ENCODE results near the gene TMEM91. TPM values are rescaled to one million over a fixed set of nuclear protein-coding genes. Genes with fewer than 3 reads are reported as not detected.

Gene TMEM91
- total and polyA plus RNA-seq, 2 of the 13 experiments (the other 11 are each of a cell fraction or from before 2014, with no cell fraction given) = 6.3 to 10.3 TPM

GRCh38 chr19:41397086-41398049 lies 21.0 kb downstream of the TMEM91 start, which contains the start of the genes BCKDHA and EXOSC5 (continued):
- TF ChIP-seq ARID4A (CRISPR knock-in tag; IDR thresholded peaks at IDR 0.05; ENCODE audit: borderline replicate concordance) (peak; percentile 100), SIN3B (IDR thresholded peaks at IDR 0.05; ENCODE audit: low read length) (peak; percentile 65), ZBTB3 (CRISPR knock-in tag; IDR thresholded peaks at IDR 0.05; ENCODE audit: borderline replicate concordance, low read depth) (no peak), POGK (CRISPR knock-in tag; conservative IDR thresholded peaks at IDR 0.05) (peak; percentile 71; the same call in 1 of the 2 replicates), ZNF543 (CRISPR knock-in tag; IDR thresholded peaks at IDR 0.05) (no peak), KAT2B (IDR thresholded peaks at IDR 0.05; ENCODE audit: borderline replicate concordance, low read depth, low read length) (peak; percentile 55; the same call in 1 of the 2 replicates), ZSCAN31 (CRISPR knock-in tag; IDR thresholded peaks at IDR 0.05; ENCODE audit: low read depth) (peak; percentile 60), KMT2A (CRISPR knock-in tag; IDR thresholded peaks at IDR 0.05) (peak; percentile 58; the same call in 1 of the 2 replicates), ZBTB1 (CRISPR knock-in tag; IDR thresholded peaks at IDR 0.05; ENCODE audit: borderline replicate concordance) (0 out of 2 replicates have a peak, but pooled peaks have one; percentile 78), ZNF770 (CRISPR knock-in tag; IDR thresholded peaks at IDR 0.05) (no peak), KDM1A (CRISPR knock-in tag; IDR thresholded peaks at IDR 0.05) (no peak), ARNT (IDR thresholded peaks at IDR 0.05) (no peak), ZBTB7A (CRISPR knock-in tag; IDR thresholded peaks at IDR 0.05) (no peak), ELF4 (CRISPR knock-in tag; IDR thresholded peaks at IDR 0.05; ENCODE audit: borderline replicate concordance) (peak; percentile 23; the same call in 1 of the 2 replicates), RBM39 (IDR thresholded peaks at IDR 0.05; ENCODE audit: low read depth, low read length, poor library complexity, severe bottlenecking) (no peak)
- TF ChIP-seq, protein P1, sequence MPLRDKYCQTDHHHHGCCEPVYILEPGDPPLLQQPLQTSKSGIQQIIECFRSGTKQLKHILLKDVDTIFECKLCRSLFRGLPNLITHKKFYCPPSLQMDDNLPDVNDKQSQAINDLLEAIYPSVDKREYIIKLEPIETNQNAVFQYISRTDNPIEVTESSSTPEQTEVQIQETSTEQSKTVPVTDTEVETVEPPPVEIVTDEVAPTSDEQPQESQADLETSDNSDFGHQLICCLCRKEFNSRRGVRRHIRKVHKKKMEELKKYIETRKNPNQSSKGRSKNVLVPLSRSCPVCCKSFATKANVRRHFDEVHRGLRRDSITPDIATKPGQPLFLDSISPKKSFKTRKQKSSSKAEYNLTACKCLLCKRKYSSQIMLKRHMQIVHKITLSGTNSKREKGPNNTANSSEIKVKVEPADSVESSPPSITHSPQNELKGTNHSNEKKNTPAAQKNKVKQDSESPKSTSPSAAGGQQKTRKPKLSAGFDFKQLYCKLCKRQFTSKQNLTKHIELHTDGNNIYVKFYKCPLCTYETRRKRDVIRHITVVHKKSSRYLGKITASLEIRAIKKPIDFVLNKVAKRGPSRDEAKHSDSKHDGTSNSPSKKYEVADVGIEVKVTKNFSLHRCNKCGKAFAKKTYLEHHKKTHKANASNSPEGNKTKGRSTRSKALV (CRISPR knock-in tag; IDR thresholded peaks at IDR 0.05) = peak; percentile 54

All from HepG2 (cell line).